Fibroblast of peridontal ligament (primary cell): ENCODE results near the gene TGFB1I1.
"Not testable (repeated sequence)": the region's sequence is repeated elsewhere in the genome, so short reads cannot be mapped to it uniquely, and the experiment has no call there.

ENCODE experiments used
- DNase-seq: peaks from one replicate; pipeline ENCODE4 v3.0.0-alpha.2; 2010; ENCODE audit errors: extremely low read depth

The TGFB1I1 gene

GRCh38 chr16:31471875-31472708, at the start of gene TGFB1I1:
TSS of gene TGFB1I1 (plus strand) at chr16:31472152. CDS start at chr16:31472189, 37 bp downstream.
- DNase-seq = peak; percentile 74

GRCh38 chr16:31423241-31423640, 48.7 kb upstream of the TGFB1I1 start:
- no peak for DNase-seq

GRCh38 chr16:31423801-31424200, 48.2 kb upstream of the TGFB1I1 start:
- no peak for DNase-seq

- peak; percentile 5 for DNase-seq
Observed at GRCh38 chr16:31427441-31428278, 44.3 kb upstream of the TGFB1I1 start.

- no peak for DNase-seq
Observed at GRCh38 chr16:31428279-31428597, 43.7 kb upstream of the TGFB1I1 start, which contains the start of gene COX6A2. TSS of gene COX6A2 (minus strand) at chr16:31428360. CDS start at chr16:31428325, 35 bp downstream.

GRCh38 chr16:31428638-31429247, 43.2 kb upstream of the TGFB1I1 start:
- DNase-seq = no peak

DNA sequence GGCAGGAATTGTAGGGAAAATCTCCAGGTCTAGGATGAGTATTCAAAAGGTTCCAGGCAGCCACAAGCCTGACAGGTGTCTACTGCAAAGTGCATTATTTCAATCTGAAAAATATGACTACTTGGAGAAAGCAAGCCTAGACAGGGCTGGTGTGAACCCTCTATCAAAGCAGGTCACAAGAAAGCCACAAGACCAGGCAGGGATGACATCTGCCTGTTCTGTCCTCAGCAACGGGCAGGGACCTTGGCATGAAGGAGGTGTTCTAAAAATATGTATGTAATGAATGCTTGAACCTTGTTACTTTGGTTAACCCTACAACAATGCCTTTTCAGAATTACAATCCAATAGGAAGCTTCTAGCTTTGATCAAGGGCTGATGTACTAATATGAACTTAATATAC, 42.6 kb upstream of the TGFB1I1 start:
- DNase-seq = no peak

GRCh38 chr16:31429796-31430195, 42.2 kb upstream of the TGFB1I1 start:
- no peak for DNase-seq

- DNase-seq = no peak
Observed at GRCh38 chr16:31430380-31431052, 41.4 kb upstream of the TGFB1I1 start.

DNA sequence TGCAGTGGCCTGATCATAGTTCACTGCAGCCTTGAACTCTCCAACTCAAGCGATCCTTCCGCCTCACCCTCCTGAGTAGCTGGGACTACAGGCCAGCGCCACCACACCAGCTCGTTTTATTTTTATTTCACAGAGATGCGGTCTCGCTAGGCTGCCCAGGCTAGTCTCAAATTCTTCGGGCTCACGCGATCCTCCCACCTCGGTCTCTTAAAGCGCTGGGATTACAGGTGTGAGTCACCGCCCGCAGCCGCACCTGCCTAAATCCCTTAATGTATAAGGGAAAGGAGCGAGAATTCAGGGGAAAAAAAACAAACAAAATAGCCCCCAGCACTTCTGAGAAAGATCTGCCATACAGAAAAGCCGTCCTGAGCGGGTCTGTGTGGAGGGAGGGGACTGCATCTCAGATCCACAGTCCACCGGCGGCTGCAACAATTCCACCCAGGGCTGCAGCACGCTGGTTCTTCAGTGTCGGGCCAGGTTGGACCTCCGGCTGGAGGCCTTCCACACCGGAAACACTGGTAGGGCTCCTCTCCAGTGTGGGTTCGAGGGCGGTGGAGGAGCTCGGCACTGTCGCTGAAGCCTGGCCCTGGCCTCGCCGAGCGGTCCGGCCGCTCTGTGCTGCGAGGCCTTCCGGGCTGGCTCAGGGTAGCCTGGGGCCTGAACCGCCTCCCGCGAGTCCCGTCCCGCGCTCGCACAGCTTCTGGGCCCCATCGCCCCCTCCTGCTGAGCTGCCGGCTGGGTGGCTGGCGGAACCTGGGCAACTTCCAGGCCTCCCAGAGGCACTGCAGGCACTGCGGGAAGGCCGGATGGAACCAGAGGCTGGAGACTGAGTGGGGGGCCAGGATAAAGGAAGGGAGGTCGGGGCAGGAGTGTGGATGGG, 36.4 kb upstream of the TGFB1I1 start:
- DNase-seq = no peak

DNA sequence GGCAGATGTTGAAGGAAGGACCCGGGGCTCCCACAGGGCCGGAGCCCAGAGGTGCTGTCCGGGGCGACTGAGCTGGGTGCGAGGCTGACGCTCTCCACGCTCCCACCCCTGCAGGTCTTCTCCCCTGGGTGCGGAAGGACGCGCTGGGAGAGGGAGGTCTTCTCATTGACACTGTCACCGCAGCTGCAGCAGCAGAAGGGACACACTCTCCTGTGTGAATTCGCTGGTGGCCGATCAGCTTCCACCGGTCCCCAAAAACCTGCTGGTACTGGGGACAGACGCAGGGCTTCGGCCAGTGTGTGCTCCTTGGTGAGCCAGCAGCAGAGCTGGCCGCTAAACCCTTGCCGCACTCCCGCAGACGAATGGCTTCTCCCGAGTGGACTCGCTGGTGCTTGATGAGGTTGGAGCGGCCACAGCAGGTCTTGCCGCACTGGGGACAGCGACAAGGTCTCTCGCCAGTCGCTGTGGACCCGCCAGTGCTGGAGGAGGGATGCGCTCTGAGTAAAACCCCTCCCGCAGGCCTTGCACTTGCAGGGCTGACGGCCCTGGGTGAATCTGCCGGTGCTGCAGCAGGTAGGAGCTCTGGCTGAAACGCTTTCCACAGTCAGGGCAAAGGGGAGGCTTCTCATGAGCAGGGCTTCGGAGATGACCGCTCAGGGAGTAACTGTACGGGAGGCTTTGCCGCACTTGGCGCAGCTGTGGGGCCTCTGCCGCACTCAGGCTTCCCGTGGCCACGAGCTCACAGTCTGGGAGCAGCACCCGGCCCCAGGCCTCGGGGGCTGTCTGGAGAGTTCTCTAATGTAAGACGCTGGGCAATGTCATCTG, 35.5 kb upstream of the TGFB1I1 start:
- DNase-seq = no peak

GRCh38 chr16:31438414-31438813, 33.5 kb upstream of the TGFB1I1 start:
- no peak for DNase-seq

GRCh38 chr16:31439023-31439422, 32.9 kb upstream of the TGFB1I1 start:
- DNase-seq = not testable (repeated sequence)

DNA sequence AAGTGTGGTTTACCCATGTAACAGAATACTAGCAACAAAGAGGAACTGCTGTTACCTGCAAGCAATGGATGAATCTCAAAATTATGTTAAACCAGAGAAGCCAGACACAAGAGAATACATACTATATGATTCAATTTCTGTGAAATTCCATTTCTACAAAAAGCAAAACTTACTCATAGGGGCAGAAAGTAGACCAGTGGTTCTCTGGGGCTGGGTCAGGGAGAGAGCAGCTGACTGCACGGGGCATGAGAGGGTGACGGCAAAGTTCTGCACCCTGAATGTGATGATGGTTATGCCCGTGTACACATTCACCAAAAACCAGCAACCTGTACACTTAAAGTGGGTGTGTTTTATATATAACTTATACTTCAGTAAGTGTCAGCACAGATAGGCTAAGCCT, 32.4 kb upstream of the TGFB1I1 start:
- no peak for DNase-seq

DNA sequence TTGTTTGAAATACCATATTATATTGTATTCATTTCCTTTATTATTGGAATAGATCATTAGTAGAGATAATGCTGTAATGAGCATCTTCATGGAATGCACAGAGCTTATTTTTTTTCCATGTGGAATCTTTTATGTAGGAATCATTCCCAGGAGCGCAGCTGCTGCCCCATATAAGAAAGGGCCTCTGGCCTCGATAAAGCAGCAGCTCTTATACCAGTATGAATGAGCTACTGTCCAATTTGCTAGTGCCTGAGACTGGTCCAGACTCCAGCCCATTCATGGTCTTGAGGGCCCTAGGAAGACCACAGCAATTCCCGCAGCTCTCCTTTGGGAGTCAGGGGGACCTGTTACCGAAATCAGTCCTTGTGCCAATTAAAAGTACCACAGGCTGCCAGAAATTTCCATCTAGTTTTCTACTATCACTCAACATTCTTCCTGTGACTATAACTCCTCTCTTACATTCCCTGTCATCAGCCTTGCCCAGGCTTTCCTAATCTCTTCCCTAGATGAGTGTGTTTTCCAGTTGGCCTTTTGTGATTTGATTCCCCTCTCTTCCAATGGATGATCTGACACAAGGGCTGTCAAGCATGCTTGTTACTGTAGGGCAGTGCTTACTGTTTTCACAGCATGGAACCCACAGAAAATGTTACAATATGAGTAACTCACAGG, 31.3 kb upstream of the TGFB1I1 start:
- DNase-seq = peak; percentile 25

DNA sequence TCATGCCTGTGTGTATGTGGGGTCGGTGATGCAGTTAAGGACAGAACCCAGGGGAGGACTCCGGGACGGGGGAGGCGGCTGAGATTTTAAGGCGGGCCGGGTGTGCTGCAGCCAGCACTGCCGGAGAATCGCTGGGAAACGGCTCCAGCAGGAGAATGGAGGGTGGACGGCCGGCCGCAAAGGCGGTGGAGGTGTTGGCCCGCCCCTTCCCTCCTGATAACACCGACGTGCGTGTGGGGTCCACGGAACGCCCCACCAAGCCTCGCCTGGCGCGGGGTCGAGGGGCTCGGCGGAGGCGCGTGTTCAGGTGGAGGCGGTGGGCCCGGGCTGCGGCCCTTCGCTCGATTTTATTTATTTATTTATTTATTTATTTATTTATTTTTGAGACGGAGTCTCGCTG, 30.0 kb upstream of the TGFB1I1 start:
- DNase-seq = no peak

DNA sequence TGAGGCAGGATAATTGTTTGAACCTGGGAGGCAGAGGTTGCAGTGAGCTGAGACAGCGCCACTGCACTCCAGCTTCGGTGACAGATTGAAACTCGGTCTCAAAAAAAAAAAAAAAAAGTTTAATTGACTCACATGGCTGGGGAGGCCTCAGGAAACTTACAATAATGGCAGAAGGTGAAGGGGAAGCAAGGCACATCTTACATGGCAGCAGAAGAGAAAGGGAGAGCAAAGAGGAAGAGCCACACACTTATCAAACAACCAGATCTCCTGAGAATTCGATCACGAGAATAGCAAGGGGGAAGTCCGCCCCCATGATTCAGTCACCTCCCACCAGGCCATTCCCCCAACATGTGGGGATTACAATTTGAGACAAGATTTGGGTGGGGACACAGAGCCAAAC, 26.0 kb upstream of the TGFB1I1 start:
- DNase-seq = not testable (repeated sequence)

DNA sequence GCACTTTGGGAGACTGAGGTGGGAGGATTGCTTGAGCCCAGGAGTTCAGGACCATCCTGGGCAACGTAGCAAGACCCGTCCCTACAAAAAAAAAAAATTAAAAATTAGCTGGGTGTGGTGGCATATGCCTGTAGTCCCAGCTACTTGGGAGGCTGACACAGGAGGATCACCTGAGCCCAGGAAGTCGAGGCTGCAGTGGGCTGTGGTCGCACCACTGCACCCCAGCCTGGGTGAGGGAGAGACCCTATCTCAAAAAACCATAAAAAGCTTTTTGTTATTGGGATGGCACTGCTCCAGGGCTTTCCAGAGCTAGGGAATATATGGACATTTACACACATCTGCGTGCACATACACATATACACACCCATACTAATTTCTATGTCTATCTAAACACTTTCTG, 20.8 kb upstream of the TGFB1I1 start:
- no peak for DNase-seq

DNA sequence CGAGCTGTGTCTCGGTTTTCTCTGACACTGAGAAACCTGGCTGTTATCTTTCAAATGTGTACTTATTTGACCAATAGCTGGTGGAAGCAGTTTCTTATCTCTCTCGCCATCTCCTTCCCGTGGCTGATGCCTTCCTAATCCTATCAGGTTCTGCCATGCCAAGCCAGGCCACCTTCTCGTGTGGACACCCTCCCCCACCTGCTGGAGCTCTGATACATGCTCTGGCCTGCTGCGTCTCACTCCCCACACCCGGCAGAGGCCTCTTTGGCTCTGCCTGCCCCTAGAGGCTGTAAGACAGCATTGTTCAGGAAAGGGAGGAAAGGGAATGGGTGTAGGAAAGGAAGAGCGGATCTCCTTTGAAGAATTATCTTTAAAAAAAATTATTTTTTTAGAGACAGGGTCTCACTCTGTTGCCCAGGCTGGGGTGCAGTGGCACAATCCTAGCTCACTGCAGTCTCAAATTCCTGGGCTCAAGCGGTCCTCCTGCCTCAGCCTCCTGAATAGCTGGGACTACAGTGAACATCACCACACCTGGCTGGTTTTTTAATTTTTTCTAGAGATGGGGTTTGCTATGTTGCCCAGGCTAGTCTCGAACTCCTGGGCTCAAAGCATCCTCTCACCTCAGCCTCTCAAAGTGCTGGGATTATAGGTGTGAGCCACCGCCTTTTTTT, 20.1 kb upstream of the TGFB1I1 start:
- DNase-seq = peak; percentile 58
